HCT116 (cell line): ENCODE results near the gene RFXANK.

Source experiments
- CTCF ChIP-seq, 3 experiments: fragments of 200-600 bp in 1 of 3; sonication (generic) in 1 of 3; IDR thresholded peaks in 2 of 3; conservative IDR thresholded peaks in 1 of 3; 2 replicates each; pipeline ENCODE4 v1.5.1; 2012 to 2017; ENCODE audit warnings: low read depth in 2 of 3, low read length in 2 of 3, antibody characterized with exemption in 1 of 3, borderline replicate concordance in 1 of 3, control low read depth in 1 of 3, mild to moderate bottlenecking in 1 of 3, mixed read lengths in 1 of 3, mixed run types in 1 of 3, moderate library complexity in 1 of 3; ENCODE audit not compliant: insufficient read depth in 1 of 3
- EZH2 ChIP-seq: fragments of 200-600 bp; sonication (generic); IDR thresholded peaks from 2 replicates; pipeline ENCODE4 v1.6.1; 2017; ENCODE audit warnings: antibody characterized with exemption, mixed run types
- EZH2phosphoT487 ChIP-seq: fragments of 200-600 bp; IDR thresholded peaks from 2 replicates; pipeline ENCODE4 v1.6.1; 2018; ENCODE audit warnings: antibody characterized with exemption, borderline replicate concordance
- POLR2A ChIP-seq: IDR thresholded peaks from 2 replicates; pipeline ENCODE4 v1.7.0; 2011; ENCODE audit warnings: borderline replicate concordance; ENCODE audit not compliant: insufficient read depth, insufficient read length; ENCODE audit errors: extremely low read depth
- POLR2AphosphoS5 ChIP-seq: IDR thresholded peaks from 2 replicates; pipeline ENCODE4 v1.6.1; 2011; ENCODE audit warnings: mild to moderate bottlenecking, low read depth, low read length, moderate library complexity
- RAD21 ChIP-seq: IDR thresholded peaks from 2 replicates; pipeline ENCODE4 v1.6.1; 2012; ENCODE audit warnings: low read depth, mild to moderate bottlenecking
- SIN3A ChIP-seq: IDR thresholded peaks from 2 replicates; pipeline ENCODE4 v1.6.1; 2012; ENCODE audit warnings: low read depth
- TCF7L2 ChIP-seq: IDR thresholded peaks from 2 replicates; pipeline ENCODE4 v1.7.0; 2011; ENCODE audit warnings: borderline replicate concordance, inconsistent platforms; ENCODE audit not compliant: insufficient read depth, insufficient read length; ENCODE audit errors: extremely low read depth
- ZFX ChIP-seq: fragments of 450-650 bp; IDR thresholded peaks from 2 replicates; pipeline ENCODE4 v1.6.1; 2017
- ZNF274 ChIP-seq: fragments of 200-500 bp; sonication (Bioruptor generic); IDR thresholded peaks from 2 replicates; pipeline ENCODE4 v1.6.1; 2014; ENCODE audit warnings: mild to moderate bottlenecking, low read depth, low read length, inconsistent platforms
- TF ChIP-seq, protein P1 (sequence below): IDR thresholded peaks from 2 replicates; pipeline ENCODE4 v1.6.1; 2012; ENCODE audit warnings: low read depth

DNA sequence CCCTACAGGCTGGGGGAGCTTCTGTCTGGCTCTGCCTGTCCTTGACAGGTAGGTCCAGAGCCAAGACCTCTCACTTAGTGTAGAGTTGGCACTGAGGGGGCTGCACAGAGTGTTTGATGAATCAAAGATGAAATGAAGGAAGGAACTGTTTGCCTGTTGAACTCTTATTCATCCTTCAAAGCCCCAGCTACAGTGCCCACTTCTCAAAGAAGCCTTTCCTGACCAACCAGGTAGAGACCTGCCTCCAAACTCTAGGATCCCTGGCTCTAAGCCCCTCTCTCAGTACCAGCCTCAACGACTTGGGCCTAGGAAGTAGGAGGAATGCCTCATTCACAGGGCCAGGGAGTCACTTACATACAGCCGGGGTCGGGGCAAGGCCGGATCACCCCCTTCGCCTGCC is 44.7 kb upstream of the RFXANK start:
- TF ChIP-seq CTCF (IDR thresholded peaks at IDR 0.05 in 2 of 3, conservative IDR thresholded peaks at IDR 0.05 in 1 of 3; ENCODE audit: borderline replicate concordance in 1 of 3, insufficient read depth in 1 of 3, low read depth in 2 of 3, low read length in 2 of 3) (no peak), ZFX (no peak), SIN3A (no peak), POLR2AphosphoS5 (no peak), EZH2 (no peak), RAD21 (no peak), TCF7L2 (no peak), POLR2A (no peak), EZH2phosphoT487 (no peak), ZNF274 (no peak)
- TF ChIP-seq, protein P1, sequence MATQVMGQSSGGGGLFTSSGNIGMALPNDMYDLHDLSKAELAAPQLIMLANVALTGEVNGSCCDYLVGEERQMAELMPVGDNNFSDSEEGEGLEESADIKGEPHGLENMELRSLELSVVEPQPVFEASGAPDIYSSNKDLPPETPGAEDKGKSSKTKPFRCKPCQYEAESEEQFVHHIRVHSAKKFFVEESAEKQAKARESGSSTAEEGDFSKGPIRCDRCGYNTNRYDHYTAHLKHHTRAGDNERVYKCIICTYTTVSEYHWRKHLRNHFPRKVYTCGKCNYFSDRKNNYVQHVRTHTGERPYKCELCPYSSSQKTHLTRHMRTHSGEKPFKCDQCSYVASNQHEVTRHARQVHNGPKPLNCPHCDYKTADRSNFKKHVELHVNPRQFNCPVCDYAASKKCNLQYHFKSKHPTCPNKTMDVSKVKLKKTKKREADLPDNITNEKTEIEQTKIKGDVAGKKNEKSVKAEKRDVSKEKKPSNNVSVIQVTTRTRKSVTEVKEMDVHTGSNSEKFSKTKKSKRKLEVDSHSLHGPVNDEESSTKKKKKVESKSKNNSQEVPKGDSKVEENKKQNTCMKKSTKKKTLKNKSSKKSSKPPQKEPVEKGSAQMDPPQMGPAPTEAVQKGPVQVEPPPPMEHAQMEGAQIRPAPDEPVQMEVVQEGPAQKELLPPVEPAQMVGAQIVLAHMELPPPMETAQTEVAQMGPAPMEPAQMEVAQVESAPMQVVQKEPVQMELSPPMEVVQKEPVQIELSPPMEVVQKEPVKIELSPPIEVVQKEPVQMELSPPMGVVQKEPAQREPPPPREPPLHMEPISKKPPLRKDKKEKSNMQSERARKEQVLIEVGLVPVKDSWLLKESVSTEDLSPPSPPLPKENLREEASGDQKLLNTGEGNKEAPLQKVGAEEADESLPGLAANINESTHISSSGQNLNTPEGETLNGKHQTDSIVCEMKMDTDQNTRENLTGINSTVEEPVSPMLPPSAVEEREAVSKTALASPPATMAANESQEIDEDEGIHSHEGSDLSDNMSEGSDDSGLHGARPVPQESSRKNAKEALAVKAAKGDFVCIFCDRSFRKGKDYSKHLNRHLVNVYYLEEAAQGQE = no peak
